ENCODE data around the gene ELAVL3.

DNA sequence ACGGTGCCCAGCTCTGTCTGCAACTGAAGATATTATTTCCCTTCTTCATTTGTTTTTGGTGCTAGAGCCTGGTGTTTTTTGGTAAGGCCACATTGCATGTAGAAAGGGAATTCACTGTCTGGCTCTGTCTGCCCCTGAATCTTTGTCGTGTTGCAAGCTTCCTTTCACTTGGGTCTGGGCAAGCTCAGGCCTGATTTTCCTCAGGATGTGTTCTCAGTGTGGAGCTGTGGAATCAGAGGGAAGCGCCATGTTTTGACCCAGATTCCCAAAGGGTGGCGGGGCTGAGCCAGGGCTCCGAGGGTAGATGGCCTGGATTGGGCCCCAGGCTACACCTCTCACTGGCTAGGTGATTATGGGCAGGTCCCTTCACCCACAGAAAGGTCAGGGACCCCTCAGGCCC, 36.8 kb downstream of the ELAVL3 start:
- no peak for TF ChIP-seq CTCF (IDR thresholded peaks at IDR 0.05)
- TF ChIP-seq TP53 (CRISPR knock-in tag; IDR thresholded peaks at IDR 0.05), result no peak
- TF ChIP-seq JUN (CRISPR knock-in tag; IDR thresholded peaks at IDR 0.05), result no peak
- TF ChIP-seq, protein P1, sequence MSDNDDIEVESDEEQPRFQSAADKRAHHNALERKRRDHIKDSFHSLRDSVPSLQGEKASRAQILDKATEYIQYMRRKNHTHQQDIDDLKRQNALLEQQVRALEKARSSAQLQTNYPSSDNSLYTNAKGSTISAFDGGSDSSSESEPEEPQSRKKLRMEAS (CRISPR knock-in tag; IDR thresholded peaks at IDR 0.05), result no peak
- no peak for TF ChIP-seq NFE2L1 (CRISPR knock-in tag; IDR thresholded peaks at IDR 0.05)
- TF ChIP-seq NFYB (CRISPR knock-in tag; conservative IDR thresholded peaks at IDR 0.05; ENCODE audit: low read depth), result no peak
- TF ChIP-seq PRDM15 (CRISPR knock-in tag; IDR thresholded peaks at IDR 0.05), result no peak
- no peak for TF ChIP-seq ZNF671 (CRISPR knock-in tag; IDR thresholded peaks at IDR 0.05)
- TF ChIP-seq SP1 (CRISPR knock-in tag; conservative IDR thresholded peaks at IDR 0.05), result no peak

Measured in WTC11 (cell line).